WI38 (cell line): ENCODE results near the gene SRY.
"Not testable (repeated sequence)": the region's sequence is repeated elsewhere in the genome, so short reads cannot be mapped to it uniquely, and the experiment has no call there.

Experiments used
- H3K4me3 ChIP-seq: 2 replicates; pipeline ENCODE4 v1.5.1; 2011; ENCODE audit warnings: low read depth, mild to moderate bottlenecking, control low read depth, low read length
- CTCF ChIP-seq: IDR thresholded peaks from 2 replicates; pipeline ENCODE4 v1.5.1; 2012; ENCODE audit warnings: low read depth, mild to moderate bottlenecking, control low read depth, low read length

SRY gene

DNA sequence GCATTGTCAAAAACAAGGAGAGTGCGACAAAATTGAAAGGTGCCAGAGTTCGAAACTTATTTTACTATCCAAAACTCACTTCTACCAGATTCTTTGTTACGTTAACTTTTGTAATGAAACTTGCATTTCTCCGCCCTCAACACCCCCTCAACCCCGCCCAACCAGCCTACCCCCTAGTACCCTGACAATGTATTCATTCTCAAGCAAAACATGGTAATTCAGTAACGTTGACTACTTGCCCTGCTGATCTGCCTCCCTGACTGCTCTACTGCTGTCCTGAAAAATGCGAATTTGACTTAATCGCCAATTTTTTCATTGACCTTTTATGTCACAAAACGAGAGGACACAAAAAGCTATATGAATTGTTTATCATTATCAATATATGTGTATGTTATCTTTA lies at the start of gene SRY:
TSS of gene SRY (minus strand) at position 83 of the 400 bp plus-strand sequence. CDS start at position 4, 79 bp downstream.
- no peak within 1 kb of the TSS for H3K4me3 ChIP-seq
- TF ChIP-seq CTCF, result no peak

- H3K4me3 ChIP-seq, result no peak overlapping the region
- TF ChIP-seq CTCF, result no peak
Observed at GRCh38 chrY:2837078-2837477, 49.6 kb upstream of the SRY start.

- H3K4me3 ChIP-seq, result no peak overlapping the region
- TF ChIP-seq CTCF, result no peak
Observed at GRCh38 chrY:2835230-2835629, 47.7 kb upstream of the SRY start.

- H3K4me3 ChIP-seq, result no peak overlapping the region
- TF ChIP-seq CTCF, result no peak
Observed at GRCh38 chrY:2828497-2828896, 41.0 kb upstream of the SRY start.

- TF ChIP-seq CTCF, result no peak
- no peak overlapping the region for H3K4me3 ChIP-seq
Observed at GRCh38 chrY:2824471-2824870, 37.0 kb upstream of the SRY start.

GRCh38 chrY:2817146-2817896 lies 29.8 kb upstream of the SRY start:
- not testable (repeated sequence) for H3K4me3 ChIP-seq

GRCh38 chrY:2800246-2800645 lies 12.8 kb upstream of the SRY start:
- TF ChIP-seq CTCF, result no peak

DNA sequence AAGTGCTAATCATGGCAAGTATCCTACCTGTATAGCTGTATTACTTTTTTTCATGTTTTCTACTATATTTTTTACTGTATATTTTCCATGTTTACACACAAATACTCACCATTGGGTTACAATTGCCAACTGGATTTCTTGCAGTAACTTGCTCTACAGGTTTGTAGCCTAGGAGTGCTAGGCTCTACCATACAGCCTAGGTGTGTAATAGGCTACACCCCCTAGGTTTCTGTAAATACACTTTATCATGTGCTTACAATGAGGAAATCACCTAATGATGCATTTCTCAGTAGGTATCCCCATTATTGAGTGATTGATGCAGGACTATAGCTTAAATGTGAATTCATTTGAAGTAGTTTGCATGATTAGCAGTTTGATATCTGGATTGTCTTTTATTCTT lies 10.5 kb upstream of the SRY start:
- H3K4me3 ChIP-seq, result no peak overlapping the region
- TF ChIP-seq CTCF, result no peak

More at GRCh38 chrY:2800246-2800645, 12.8 kb upstream of the SRY start:
- no peak overlapping the region for H3K4me3 ChIP-seq
